ENCODE data around the gene OR6K2. TPM values are rescaled to one million over a fixed set of nuclear protein-coding genes. Genes with fewer than 3 reads are reported as not detected.

Gene OR6K2
- not detected in 5 replicates for total RNA-seq (2022; extraction: Qiagen RNA extraction; ENCODE audit: low read depth)

GRCh38 chr1:158700552-158700951 is at the start of gene OR6K2:
Gene OR6K2 (minus strand): TSS chr1:158700652. CDS start chr1:158700652, 0 bp downstream.

DNA sequence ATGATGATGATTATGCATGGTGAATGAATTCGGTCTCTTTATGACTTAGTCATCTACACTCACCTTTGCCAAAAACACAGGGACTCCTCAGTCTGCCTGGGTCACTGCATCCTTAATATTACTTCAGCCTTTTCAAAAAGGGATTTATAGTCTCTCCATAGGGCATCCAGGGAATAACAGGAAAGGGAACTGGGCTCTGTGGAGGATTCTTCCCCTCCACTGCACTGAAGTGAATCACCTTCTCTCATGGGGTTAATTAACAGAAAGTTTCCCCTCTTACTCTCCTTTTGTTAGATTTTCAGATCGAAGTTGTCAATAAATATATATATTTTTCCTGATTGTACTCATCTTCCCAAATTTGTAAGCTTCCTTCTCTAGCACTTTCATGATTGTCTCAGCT is 20.2 kb upstream of the OR6K2 start, which contains the start of gene OR6K3:
Gene OR6K3, minus strand, starts transcription at position 101 of the 400 bp plus-strand sequence. CDS start 2,605 bp downstream, outside the sequence.

GRCh38 chr1:158686111-158687009 is 14.1 kb downstream of the OR6K2 start, which contains the start of gene SPTA1:
Gene SPTA1 (minus strand): TSS chr1:158686715. CDS start chr1:158686517, 198 bp downstream.

Other genes with a start within 250 kb of the OR6K2 start
- gene OR10K1, start 238.8 kb downstream of the OR6K2 start, total RNA-seq (2022; extraction: Qiagen RNA extraction; ENCODE audit: low read depth): not detected in 5 replicates
- not detected in 5 replicates for gene OR10R2, start 228.4 kb downstream of the OR6K2 start, total RNA-seq (2022; extraction: Qiagen RNA extraction; ENCODE audit: low read depth)
- not detected in 5 replicates for gene OR6Y1, start 146.2 kb downstream of the OR6K2 start, total RNA-seq (2022; extraction: Qiagen RNA extraction; ENCODE audit: low read depth)
- not detected in 5 replicates for gene OR6P1, start 130.1 kb downstream of the OR6K2 start, total RNA-seq (2022; extraction: Qiagen RNA extraction; ENCODE audit: low read depth)
- not detected in 5 replicates for gene OR10X1, start 120.8 kb downstream of the OR6K2 start, total RNA-seq (2022; extraction: Qiagen RNA extraction; ENCODE audit: low read depth)
- gene OR10Z1, start 95.4 kb downstream of the OR6K2 start, total RNA-seq (2022; extraction: Qiagen RNA extraction; ENCODE audit: low read depth): not detected in 5 replicates
- not detected in 5 replicates for gene SPTA1, start 13.9 kb downstream of the OR6K2 start, total RNA-seq (2022; extraction: Qiagen RNA extraction; ENCODE audit: low read depth)
- not detected in 5 replicates for gene OR6K3, start 20.1 kb upstream of the OR6K2 start, total RNA-seq (2022; extraction: Qiagen RNA extraction; ENCODE audit: low read depth)
- gene OR6K6, start 54.1 kb upstream of the OR6K2 start, total RNA-seq (2022; extraction: Qiagen RNA extraction; ENCODE audit: low read depth): not detected in 5 replicates
- gene OR6N1, start 71.5 kb upstream of the OR6K2 start, total RNA-seq (2022; extraction: Qiagen RNA extraction; ENCODE audit: low read depth): not detected in 5 replicates
- gene OR6N2, start 80.6 kb upstream of the OR6K2 start, total RNA-seq (2022; extraction: Qiagen RNA extraction; ENCODE audit: low read depth): not detected in 5 replicates
- gene MNDA, start 130.7 kb upstream of the OR6K2 start, total RNA-seq (2022; extraction: Qiagen RNA extraction; ENCODE audit: low read depth): not detected in 5 replicates
- gene PYHIN1, start 230.9 kb upstream of the OR6K2 start, total RNA-seq (2022; extraction: Qiagen RNA extraction; ENCODE audit: low read depth): not detected in 5 replicates